Aorta (tissue), 5 donors: ENCODE results near the gene CSNK1G2. TPM values are rescaled to one million over a fixed set of nuclear protein-coding genes. Genes with fewer than 3 reads are reported as not detected.

Experiments
- ATAC-seq: fragments of 200-7000 bp; cut with Tn5 transposase; one replicate; pipeline ENCODE4 v1.9.1; 2022; ENCODE audit warnings: moderate library complexity; ENCODE audit not compliant: low FRiP score
- DNase-seq, 2 donors: peaks; one replicate each; pipeline ENCODE4 v3.0.0-alpha.2; 2020
- H3K27ac ChIP-seq, 2 donors: one replicate each; pipeline ENCODE4 v1.5.1; 2013; ENCODE audit warnings: low read length in 2 of 2, mild to moderate bottlenecking in 2 of 2, moderate library complexity in 2 of 2, control low read depth in 1 of 2, inconsistent platforms in 1 of 2, low read depth in 1 of 2
- H3K27me3 ChIP-seq, 2 donors: one replicate each; pipeline ENCODE4 v1.6.1; 2013; ENCODE audit warnings: control low read depth in 1 of 2, low read length in 1 of 2, mild to moderate bottlenecking in 1 of 2, moderate library complexity in 1 of 2; ENCODE audit not compliant: insufficient read depth in 2 of 2, control insufficient read depth in 1 of 2
- H3K36me3 ChIP-seq, 2 donors: one replicate each; pipeline ENCODE4 v1.6.1; 2013; ENCODE audit warnings: control low read depth in 1 of 2, low read length in 1 of 2, mild to moderate bottlenecking in 1 of 2; ENCODE audit not compliant: insufficient read depth in 2 of 2, control insufficient read depth in 1 of 2
- H3K4me1 ChIP-seq, 2 donors: one replicate each; pipeline ENCODE4 v1.6.1; 2013; ENCODE audit warnings: low read length in 2 of 2, control low read depth in 1 of 2, mild to moderate bottlenecking in 1 of 2, moderate library complexity in 1 of 2; ENCODE audit not compliant: insufficient read depth in 2 of 2, control insufficient read depth in 1 of 2
- H3K4me3 ChIP-seq, 2 donors: one replicate each; pipeline ENCODE4 v1.5.1; 2013; ENCODE audit warnings: low read length in 2 of 2, control low read depth in 1 of 2, mild to moderate bottlenecking in 1 of 2
- H3K9me3 ChIP-seq: one replicate; pipeline ENCODE4 v1.6.1; 2013; ENCODE audit warnings: mild to moderate bottlenecking, low read length; ENCODE audit not compliant: control insufficient read depth
- WGBS, 2 donors: extraction: QIAGEN DNeasy Blood & Tissue Kit; methylation state at CpG; one replicate each; pipeline ENCODE4 v1.1.7; 2013; 5-methylcytosine and 5-hydroxymethylcytosine counted together
- intact Hi-C, 2 donors: fragments of 100-400 bp; cut with DNase I; formaldehyde crosslinking; loops; one replicate each; pipeline versions ENCODE4 v1.14.2 to v1.15.0; 2022
- polyA plus RNA-seq, 2 donors: library from polyadenylated mRNA; stranded (reverse); fragments of 200-250 nt; gene quantifications; one replicate each; pipeline ENCODE4 v1.2.3, GENCODE V29; 2013
- total RNA-seq, 2 donors: library from RNA; stranded (reverse); fragmentation: NEBNext Ultra II Directional; extraction: Animal tissue kit (Norgen Biotek cat#: 25700); gene quantifications; one replicate each; pipeline ENCODE4 v1.2.1, GENCODE V29; 2021
- donor health status: healthy with polysubstance abuse.
- donor health status: Bipolar disorder and iron deficiency.
- donor health status: DM: no; HTN: no; CAD: no.
- donor health status: DM: no; HTN: no; CAD: no.
- donor health status: DM: yes; HTN: yes; CAD: no.

CSNK1G2 gene
- total and polyA plus RNA-seq, 4 donors: 41.0 to 59.8 (median 51.4) TPM

DNA sequence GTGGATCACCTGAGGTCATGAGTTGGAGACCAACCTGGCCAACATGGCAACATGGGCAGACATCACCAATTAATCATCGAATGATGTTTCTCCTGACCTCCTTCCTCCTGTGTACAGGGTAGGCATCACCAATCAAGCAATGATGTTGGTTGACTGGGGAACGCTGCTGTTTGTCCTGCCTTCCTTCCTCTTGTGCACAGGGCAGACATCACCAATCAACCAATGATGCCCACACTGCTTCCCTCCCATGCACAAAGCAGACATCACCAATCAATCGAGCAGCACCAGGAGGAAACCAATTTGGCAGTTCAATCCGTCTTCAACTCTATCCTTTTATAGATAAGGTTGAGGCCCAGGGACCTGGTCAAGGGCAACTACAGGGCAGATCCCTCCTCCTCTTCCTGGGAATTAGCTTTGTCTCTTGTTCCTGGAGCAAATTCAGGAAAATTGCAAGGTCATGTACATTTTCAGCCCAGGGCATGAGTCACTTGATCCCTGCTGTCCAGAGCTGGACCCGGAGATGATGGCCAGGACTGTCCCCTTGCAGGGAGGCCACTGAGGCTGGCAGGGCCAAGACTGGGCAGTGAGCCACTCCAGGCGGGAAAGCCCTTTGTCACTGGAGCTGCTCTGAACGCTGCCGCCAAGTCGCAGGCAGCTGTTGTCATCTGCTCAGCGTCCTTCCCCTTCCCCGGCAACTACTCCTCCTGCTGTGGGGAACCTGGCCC lies 5.3 kb upstream of the CSNK1G2 start:
- WGBS, 2 donors: 48 to 52% methylated on average over 11 of the region's 11 CpGs
- intact Hi-C loops: loop anchor here in 1 of 2 donors (10.0 kb wide), 1 partner anchor 129 kb away; no protein-coding TSS in a partner anchor
- H3K27me3 ChIP-seq: no peaks in the 10 kb centered on the region
- H3K4me3 ChIP-seq: no peak overlapping the region
- no peaks in the 10 kb centered on the region for H3K4me1 ChIP-seq
- H3K27ac ChIP-seq: no peak overlapping the region
- H3K9me3 ChIP-seq: no peaks in the 10 kb centered on the region
- no peak for ATAC-seq
- peak in 1 of 2 donors; percentile 66 for DNase-seq
- H3K36me3 ChIP-seq: no peaks in the 10 kb centered on the region

DNA sequence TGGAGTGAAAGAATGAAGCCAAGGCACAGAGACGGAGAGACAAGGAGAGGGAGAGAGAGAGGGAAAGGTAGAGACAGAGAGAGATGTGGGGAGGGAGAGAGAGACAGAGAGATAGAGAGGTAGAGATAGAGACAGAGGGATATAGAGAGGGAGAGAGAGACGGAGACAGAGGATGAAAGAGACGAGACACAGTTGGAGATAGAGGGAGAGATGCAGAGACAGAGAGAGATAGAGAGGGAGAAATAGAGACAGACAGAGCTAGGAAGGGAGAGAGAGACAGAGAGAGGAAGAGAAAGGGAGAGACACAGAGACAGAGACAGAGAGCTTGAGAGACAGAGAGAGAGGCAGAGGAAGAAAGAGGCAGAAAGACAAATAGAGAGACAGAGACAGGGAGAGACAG lies 4.5 kb upstream of the CSNK1G2 start:
- Histone ChIP-seq H3K27ac (no peak overlapping the region), H3K9me3 (no peaks in the 10 kb centered on the region), H3K4me3 (no peak overlapping the region), H3K4me1 (no peaks in the 10 kb centered on the region), H3K36me3 (no peaks in the 10 kb centered on the region), H3K27me3 (no peaks in the 10 kb centered on the region)
- intact Hi-C loops: loop anchor here in 1 of 2 donors (10.0 kb wide), 1 partner anchor 128 kb away; no protein-coding TSS in a partner anchor
- WGBS, 2 donors: 82 to 87% methylated on average over 3 of the region's 3 CpGs
- DNase-seq: no peak
- ATAC-seq: no peak

DNA sequence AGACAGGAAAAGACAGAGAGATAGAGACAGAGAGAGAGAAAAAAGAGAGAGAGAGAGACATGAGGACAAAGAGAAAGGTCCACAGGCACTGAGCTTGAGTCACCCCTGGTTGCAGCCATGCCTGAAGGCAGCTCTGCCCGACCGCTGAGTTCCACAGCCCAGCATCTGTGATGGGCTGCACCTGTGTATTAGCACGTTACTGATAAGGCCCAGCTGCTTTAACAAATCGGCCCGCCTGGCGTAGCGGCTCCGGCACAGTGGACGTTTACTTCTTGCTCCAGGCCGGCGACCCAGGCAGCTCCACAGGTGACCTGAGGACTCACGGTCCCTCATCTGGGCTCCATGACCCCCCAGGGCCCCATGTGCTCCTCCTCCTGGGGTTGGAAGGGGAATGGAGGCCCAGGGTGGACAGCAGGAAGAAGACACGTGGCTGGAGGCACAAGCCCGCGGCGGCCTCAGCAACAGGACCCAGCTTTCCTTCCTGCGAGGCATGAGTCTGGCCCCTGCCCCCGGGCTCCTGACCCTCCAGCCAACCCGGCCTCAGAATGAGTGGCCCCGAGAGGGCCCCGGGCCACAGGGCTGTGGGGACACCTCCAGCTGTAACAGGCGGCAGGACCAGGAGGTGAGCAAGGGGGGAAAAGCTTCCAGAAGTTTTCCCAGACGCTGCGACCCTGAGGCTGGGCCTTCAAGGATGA lies 3.9 kb upstream of the CSNK1G2 start:
- Histone ChIP-seq H3K9me3 (no peaks in the 10 kb centered on the region), H3K36me3 (no peaks in the 10 kb centered on the region), H3K27ac (no peak overlapping the region), H3K4me1 (no peaks in the 10 kb centered on the region), H3K4me3 (no peak overlapping the region), H3K27me3 (no peaks in the 10 kb centered on the region)
- intact Hi-C loops: loop anchor here in 1 of 2 donors (10.0 kb wide), 1 partner anchor 128 kb away; no protein-coding TSS in a partner anchor
- DNase-seq: no peak
- ATAC-seq: no peak
- 88 to 95% methylated on average over 24 of the region's 24 CpGs for WGBS, 2 donors

GRCh38 chr19:1938071-1938470 lies 2.9 kb upstream of the CSNK1G2 start:
- whole genome bisulfite sequencing, 2 donors: 70 to 85% methylated on average over 7 of the region's 7 CpGs
- Histone ChIP-seq H3K4me3 (no peak overlapping the region), H3K9me3 (no peaks in the 10 kb centered on the region), H3K27ac (no peak overlapping the region), H3K4me1 (no peaks in the 10 kb centered on the region), H3K36me3 (no peaks in the 10 kb centered on the region), H3K27me3 (no peaks in the 10 kb centered on the region)
- intact Hi-C loops: loop anchor here in 1 of 2 donors (10.0 kb wide), 1 partner anchor 127 kb away; no protein-coding TSS in a partner anchor
- ATAC-seq: no peak
- DNase-seq: no peak

GRCh38 chr19:1942078-1942933 lies 1.3 kb downstream of the CSNK1G2 start:
- ATAC-seq (peak; percentile 42), DNase-seq (peak; percentile 82 to 91)
- Histone ChIP-seq H3K36me3 (no peaks in the 10 kb centered on the region), H3K4me1 (no peaks in the 10 kb centered on the region), H3K9me3 (no peaks in the 10 kb centered on the region), H3K4me3 (peak overlapping the region; percentile 52 to 75), H3K27ac (no peak overlapping the region), H3K27me3 (no peaks in the 10 kb centered on the region)
- intact Hi-C loops: no loop called here
- 1% methylated on average over 40 of the region's 40 CpGs for WGBS, 2 donors

GRCh38 chr19:1942934-1943555 lies 2.1 kb downstream of the CSNK1G2 start:
- intact Hi-C loops: no loop called here
- DNase-seq (no peak), ATAC-seq (no peak)
- H3K36me3 ChIP-seq: no peaks in the 10 kb centered on the region
- H3K27me3 ChIP-seq: no peaks in the 10 kb centered on the region
- H3K4me1 ChIP-seq: no peaks in the 10 kb centered on the region
- no peak overlapping the region for H3K27ac ChIP-seq
- H3K9me3 ChIP-seq: no peaks in the 10 kb centered on the region
- WGBS, 2 donors: 42% methylated on average over 21 of the region's 21 CpGs
- H3K4me3 ChIP-seq: no peak overlapping the region

DNA sequence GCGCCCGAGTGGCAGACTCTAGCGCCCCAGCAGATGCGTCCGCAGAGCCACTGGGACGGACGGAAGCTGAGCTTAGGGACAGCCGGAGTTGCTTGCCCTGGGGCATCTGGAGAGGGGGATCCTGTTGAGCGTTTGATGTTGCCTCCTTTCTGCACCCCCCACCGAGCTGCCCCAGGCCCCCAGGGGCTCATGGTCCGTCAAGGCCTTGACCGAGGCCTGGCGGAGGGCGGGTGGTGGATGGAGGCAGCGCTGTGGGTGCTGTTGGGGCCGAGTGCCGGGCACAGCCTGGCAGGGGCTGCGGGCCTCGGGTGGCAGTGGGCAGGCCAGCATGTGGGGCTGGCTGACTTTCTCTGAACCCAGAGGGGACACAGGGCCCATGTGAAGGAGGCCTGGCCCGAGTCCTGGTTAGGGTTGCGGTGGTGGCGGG lies 2.7 kb downstream of the CSNK1G2 start:
- no peaks in the 10 kb centered on the region for H3K9me3 ChIP-seq
- DNase-seq (no peak), ATAC-seq (no peak)
- whole genome bisulfite sequencing, 2 donors: 92 to 94% methylated on average over 19 to 22 of the region's 22 CpGs
- intact Hi-C loops: no loop called here
- no peaks in the 10 kb centered on the region for H3K27me3 ChIP-seq
- H3K4me1 ChIP-seq: no peaks in the 10 kb centered on the region
- H3K4me3 ChIP-seq: no peak overlapping the region
- no peaks in the 10 kb centered on the region for H3K36me3 ChIP-seq
- no peak overlapping the region for H3K27ac ChIP-seq
